Transverse colon (tissue), 4 donors: ENCODE measurements around the gene CRYBG1. TPM values are rescaled to one million over a fixed set of nuclear protein-coding genes. Genes with fewer than 3 reads are reported as not detected.

ENCODE experiments used
- DNase-seq: peaks from one replicate; pipeline ENCODE4 v3.0.0-alpha.2; 2019
- H3K27ac ChIP-seq, 4 donors: fragments of 200-600 bp; sonication (generic); 2 replicates each; pipeline ENCODE4 v1.5.1; 2016 to 2018; ENCODE audit warnings: inconsistent platforms in 4 of 4
- H3K27me3 ChIP-seq: fragments of 200-600 bp; sonication (generic); 2 replicates; pipeline ENCODE4 v1.5.1; 2017; ENCODE audit warnings: inconsistent platforms
- H3K36me3 ChIP-seq, 4 donors: fragments of 200-600 bp; sonication (generic); 2 replicates each; pipeline ENCODE4 v1.5.1; 2017 to 2019; ENCODE audit warnings: inconsistent platforms in 4 of 4
- H3K4me1 ChIP-seq, 4 donors: fragments of 200-600 bp; sonication (generic); 2 replicates each; pipeline ENCODE4 v1.5.1; 2017 to 2020; ENCODE audit warnings: inconsistent platforms in 4 of 4
- H3K4me3 ChIP-seq, 4 donors: fragments of 200-600 bp; sonication (generic); 1 replicate in 1 of 4; 2 replicates in 3 of 4; pipeline versions ENCODE4 v1.5.1 to v1.6.1; 2017 to 2019; ENCODE audit warnings: inconsistent platforms in 4 of 4
- H3K9me3 ChIP-seq, 2 donors: fragments of 200-600 bp; sonication (generic); 2 replicates each; pipeline ENCODE4 v1.5.1; 2017 to 2019; ENCODE audit warnings: inconsistent platforms in 2 of 2
- CTCF ChIP-seq, 5 experiments: fragments of 200-600 bp in 3 of 5; fragments of 450-650 bp in 2 of 5; sonication (generic) in 3 of 5; IDR thresholded peaks; 1 replicate in 2 of 5; 2 replicates in 3 of 5; pipeline ENCODE4 v1.5.1; 2016 to 2017; ENCODE audit warnings: antibody characterized with exemption in 5 of 5, inconsistent platforms in 3 of 5, mild to moderate bottlenecking in 2 of 5, moderate library complexity in 1 of 5
- EP300 ChIP-seq: sonication (generic); formaldehyde crosslinking; IDR thresholded peaks from one replicate; pipeline ENCODE4 v1.6.1; 2017; ENCODE audit warnings: antibody characterized with exemption, low read depth
- POLR2A ChIP-seq: fragments of 450-650 bp; IDR thresholded peaks from one replicate; pipeline ENCODE4 v1.6.1; 2016; ENCODE audit warnings: antibody characterized with exemption, mild to moderate bottlenecking, moderate library complexity
- POLR2AphosphoS5 ChIP-seq, 3 donors: sonication (generic); formaldehyde crosslinking; IDR thresholded peaks; one replicate each; pipeline ENCODE4 v1.6.1; 2016; ENCODE audit warnings: antibody characterized with exemption in 3 of 3
- WGBS, 2 donors: methylation state at CpG; one replicate each; pipeline ENCODE4 v1.1.5; 2018; ENCODE audit warnings: low coverage in 1 of 2; 5-methylcytosine and 5-hydroxymethylcytosine counted together
- in situ Hi-C, 4 donors: fragments of 200-750 bp; cut with MboI; loops; one replicate each; pipeline versions ENCODE4 v1.15.0 to v1.15.1; 2017; ENCODE audit warnings: low sequenced_read_pairs in 3 of 4, low pct_ligation_motif_present in 1 of 4, low pct_unique_long_range_greater_than_20kb in 1 of 4
- intact Hi-C: fragments of 100-400 bp; cut with DNase I; formaldehyde crosslinking; loops from one replicate; pipeline ENCODE4 v1.15.1; 2023; ENCODE audit warnings: low total_unique reads
- total RNA-seq, 4 donors: library from RNA; depleted of rRNA; stranded (reverse); fragments of >200 nt; gene quantifications; one replicate each; pipeline ENCODE4 v1.1.0, GENCODE V29; 2016

CRYBG1 gene
- total RNA-seq, 4 donors from 2014 or later: 64.3 to 112 (median 70.2) TPM

- Histone ChIP-seq H3K4me3 (no peak overlapping the region), H3K9me3 (no peaks in the 10 kb centered on the region), H3K4me1 (peaks cover 0 to 10% (median 0%) of the 10 kb centered on the region in 4 donors), H3K27me3 (no peaks in the 10 kb centered on the region), H3K27ac (no peak overlapping the region), H3K36me3 (no peaks in the 10 kb centered on the region)
- DNase-seq: no peak
- TF ChIP-seq POLR2AphosphoS5 (IDR thresholded peaks at IDR 0.05) (no peak), EP300 (no peak), CTCF (IDR thresholded peaks at IDR 0.05) (no peak), POLR2A (no peak)
- intact Hi-C loops: no loop called here
- WGBS, 2 donors: 89 to 95% methylated on average over 3 to 4 of the region's 4 CpGs
- in situ Hi-C loops: loop anchor here in 1 of 4 donors (10.0 kb wide), 1 partner anchor 87 kb away; no protein-coding TSS in a partner anchor
Observed at GRCh38 chr6:106431405-106431804, 70.9 kb downstream of the CRYBG1 start.

- Histone ChIP-seq H3K4me3 (no peak overlapping the region), H3K27ac (no peak overlapping the region), H3K27me3 (no peaks in the 10 kb centered on the region), H3K9me3 (no peaks in the 10 kb centered on the region), H3K36me3 (no peaks in the 10 kb centered on the region), H3K4me1 (peaks cover 0 to 10% (median 0%) of the 10 kb centered on the region in 4 donors)
- WGBS, 2 donors: 90 to 96% methylated on average over 3 of the region's 3 CpGs
- no peak for DNase-seq
- in situ Hi-C loops (loop anchor here in 1 of 4 donors (10.0 kb wide), 1 partner anchor 87 kb away; no protein-coding TSS in a partner anchor), intact Hi-C loops (no loop called here)
- TF ChIP-seq POLR2A (no peak), CTCF (IDR thresholded peaks at IDR 0.05) (no peak), POLR2AphosphoS5 (IDR thresholded peaks at IDR 0.05) (no peak), EP300 (no peak)
Observed at GRCh38 chr6:106431972-106432371, 71.5 kb downstream of the CRYBG1 start.

- TF ChIP-seq EP300 (no peak), POLR2AphosphoS5 (IDR thresholded peaks at IDR 0.05) (no peak), POLR2A (no peak), CTCF (IDR thresholded peaks at IDR 0.05) (no peak)
- Histone ChIP-seq H3K9me3 (no peaks in the 10 kb centered on the region), H3K4me3 (no peak overlapping the region), H3K4me1 (peaks cover 0 to 10% (median 0%) of the 10 kb centered on the region in 4 donors), H3K36me3 (no peaks in the 10 kb centered on the region), H3K27me3 (no peaks in the 10 kb centered on the region), H3K27ac (no peak overlapping the region)
- DNase-seq: no peak
- intact Hi-C loops (no loop called here), in situ Hi-C loops (loop anchor here in 1 of 4 donors (10.0 kb wide), 1 partner anchor 90 kb away; no protein-coding TSS in a partner anchor)
Observed at GRCh38 chr6:106434530-106434929, 74.0 kb downstream of the CRYBG1 start.

- in situ Hi-C loops: loop anchor here in 1 of 4 donors (10.0 kb wide), 1 partner anchor 95 kb away; no protein-coding TSS in a partner anchor
- Histone ChIP-seq H3K4me1 (peaks cover 0 to 14% (median 1%) of the 10 kb centered on the region in 4 donors), H3K36me3 (no peaks in the 10 kb centered on the region), H3K27ac (no peak overlapping the region), H3K9me3 (no peaks in the 10 kb centered on the region), H3K4me3 (no peak overlapping the region), H3K27me3 (peaks cover 9% of the 10 kb centered on the region)
- 50 to 56% methylated on average over 2 of the region's 2 CpGs for WGBS, 2 donors
- no peak for TF ChIP-seq EP300
- no peak for TF ChIP-seq CTCF (IDR thresholded peaks at IDR 0.05)
- no peak for TF ChIP-seq POLR2AphosphoS5 (IDR thresholded peaks at IDR 0.05)
- no peak for TF ChIP-seq POLR2A
- DNase-seq: no peak
- intact Hi-C loops: no loop called here
Observed at GRCh38 chr6:106439459-106439858, 78.9 kb downstream of the CRYBG1 start.
